K562 (cell line): Measurements from ENCODE around the gene F12. TPM values are rescaled to one million over a fixed set of nuclear protein-coding genes. Genes with fewer than 3 reads are reported as not detected.

Experiments used
- CXXC5 ChIP-seq: fragments of 250-450 bp; sonication (Bioruptor Pico); IDR thresholded peaks from 2 replicates; pipeline ENCODE4 v1.8.0; 2022; ENCODE audit warnings: inconsistent platforms, mild to moderate bottlenecking, moderate library complexity
- IRF1 ChIP-seq: sonication (generic); formaldehyde crosslinking; IDR thresholded peaks from 2 replicates; pipeline ENCODE4 v1.8.0; 2022; ENCODE audit warnings: missing genetic modification reagents, mild to moderate bottlenecking, borderline replicate concordance
- JUN ChIP-seq, 2 experiments: sonication (generic) in 1 of 2; formaldehyde crosslinking in 1 of 2; IDR thresholded peaks; 2 replicates each; pipeline versions ENCODE4 v1.6.1 to v1.8.0; 2012 to 2022; ENCODE audit warnings: borderline replicate concordance in 2 of 2, mild to moderate bottlenecking in 2 of 2, improper control_type of control experiment in 1 of 2, low read depth in 1 of 2, low read length in 1 of 2, missing genetic modification reagents in 1 of 2
- KDM1A ChIP-seq, 2 experiments: fragments of 450-650 bp; IDR thresholded peaks; 2 replicates each; pipeline ENCODE4 v1.6.1; 2016; ENCODE audit warnings: mild to moderate bottlenecking in 2 of 2
- MEF2D ChIP-seq: conservative IDR thresholded peaks from 2 replicates; pipeline ENCODE4 v1.6.1; 2016; ENCODE audit warnings: low read depth, missing genetic modification characterization, missing compliant biosample characterization
- SMARCE1 ChIP-seq: fragments of 450-650 bp; IDR thresholded peaks from 2 replicates; pipeline ENCODE4 v1.7.1; 2016; ENCODE audit warnings: mild to moderate bottlenecking
- TBP ChIP-seq: optimal IDR thresholded peaks from 2 replicates; pipeline ENCODE3; 2011; ENCODE audit warnings: low read depth, low read length, improper control_type of control experiment
- ZNF239 ChIP-seq: fragments of 250-450 bp; sonication (Bioruptor Pico); IDR thresholded peaks from 2 replicates; pipeline ENCODE4 v1.4.0; 2020; ENCODE audit warnings: mild to moderate bottlenecking
- ZNF584 ChIP-seq: fragments of 200-800 bp; sonication (Bioruptor generic); IDR thresholded peaks from 2 replicates; pipeline ENCODE4 v1.6.1; 2016; ENCODE audit warnings: low read depth, mild to moderate bottlenecking, missing genetic modification characterization, missing compliant biosample characterization
- polyA plus RNA-seq, 8 experiments: library from polyadenylated mRNA; depleted of rRNA in 4 of 8; stranded (reverse) in 5 of 8; unstranded in 3 of 8; fragments of >200 nt; fragmentation: Nextera tagmentation in 2 of 8; fragmentation: Illumina TruSeq in 1 of 8; extraction: Ambion mirVana in 2 of 8; extraction: Trizol in 1 of 8; gene quantifications; 2 replicates each; pipeline versions ENCODE4 v1.2.1 to v1.2.3, GENCODE V29; 2011 to 2014; ENCODE audit warnings: inconsistent platforms in 1 of 8, missing spikeins in 1 of 8
- total RNA-seq, 7 experiments: library from RNA; depleted of rRNA in 6 of 7; stranded (reverse); fragments of >200 nt in 6 of 7; fragmentation: Illumina TruSeq in 2 of 7; extraction: Trizol in 2 of 7; gene quantifications; 2 replicates each; pipeline versions ENCODE4 v1.2.1 to v1.2.3, GENCODE V29; 2011 to 2021; ENCODE audit warnings: low replicate concordance in 1 of 7
- TF ChIP-seq, protein P1 (sequence below): fragments of 450-650 bp; formaldehyde crosslinking; IDR thresholded peaks from 2 replicates; pipeline ENCODE4 v1.4.0; 2022; ENCODE audit warnings: mild to moderate bottlenecking, moderate library complexity
- TF ChIP-seq, protein P2 (sequence below): fragments of 450-650 bp; IDR thresholded peaks from 2 replicates; pipeline ENCODE4 v1.6.1; 2017; ENCODE audit warnings: antibody characterized with exemption
- TF ChIP-seq, protein P3 (sequence below), 2 experiments: fragments of 450-650 bp in 1 of 2; IDR thresholded peaks; 2 replicates each; pipeline ENCODE4 v1.6.1; 2011 to 2017; ENCODE audit warnings: low read depth in 2 of 2, antibody characterized with exemption in 1 of 2, borderline replicate concordance in 1 of 2, low read length in 1 of 2, mild to moderate bottlenecking in 1 of 2, mixed read lengths in 1 of 2; ENCODE audit not compliant: control insufficient read depth in 1 of 2

Gene F12
- total and polyA plus RNA-seq, 9 of the 15 experiments (the other 6 are each of a cell fraction or from before 2014, with no cell fraction given) = 0.59 to 18.3 (median 3.6) TPM

DNA sequence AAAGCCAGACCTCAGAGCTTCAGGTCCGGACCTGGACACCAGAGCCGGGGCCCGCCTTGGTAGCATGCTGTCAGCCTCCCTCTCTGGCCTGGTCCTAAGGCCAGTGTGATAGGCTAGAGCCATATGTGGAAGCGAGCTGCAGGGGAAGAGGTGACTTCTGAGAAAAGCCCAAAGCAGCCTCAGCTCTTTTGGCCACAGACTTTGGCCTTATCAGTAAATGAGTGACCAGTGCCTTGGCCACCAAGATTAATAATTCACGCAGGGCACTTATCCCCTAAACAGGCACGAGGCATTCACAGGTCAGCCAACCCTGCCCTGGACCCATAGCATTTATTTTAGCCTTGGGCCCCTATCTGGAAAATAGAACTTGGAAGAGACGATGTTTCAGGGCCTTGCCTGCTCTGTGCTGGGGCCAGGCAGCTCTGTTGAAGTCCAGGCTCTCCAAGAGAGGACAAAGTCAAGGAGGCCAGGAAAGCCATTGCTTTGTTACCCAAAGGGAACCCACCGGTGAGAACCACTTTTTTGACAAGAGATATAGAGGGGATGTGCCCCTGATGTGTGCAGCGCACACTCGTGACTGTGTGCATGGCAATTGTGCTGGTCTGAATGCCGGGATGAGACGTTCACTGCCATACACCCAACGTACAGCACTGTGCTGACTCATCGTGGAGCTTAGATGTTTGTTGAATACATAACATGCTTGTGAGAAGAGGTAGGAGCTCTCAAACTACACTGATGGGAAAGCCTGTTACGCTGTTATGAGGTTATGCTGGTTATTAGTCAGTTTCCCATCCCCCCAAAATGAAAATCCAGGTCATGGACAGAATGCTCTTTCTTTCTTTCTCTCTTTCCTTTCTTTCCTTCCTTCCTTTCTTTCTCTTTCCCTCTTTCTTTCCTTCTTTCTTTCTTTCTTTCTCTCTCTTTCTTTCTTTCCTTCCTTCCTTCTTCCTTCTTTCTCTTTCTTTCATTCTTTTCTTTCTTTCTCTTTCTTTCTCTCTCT, 30.2 kb downstream of the F12 start (continued):
- TF ChIP-seq, protein P1, sequence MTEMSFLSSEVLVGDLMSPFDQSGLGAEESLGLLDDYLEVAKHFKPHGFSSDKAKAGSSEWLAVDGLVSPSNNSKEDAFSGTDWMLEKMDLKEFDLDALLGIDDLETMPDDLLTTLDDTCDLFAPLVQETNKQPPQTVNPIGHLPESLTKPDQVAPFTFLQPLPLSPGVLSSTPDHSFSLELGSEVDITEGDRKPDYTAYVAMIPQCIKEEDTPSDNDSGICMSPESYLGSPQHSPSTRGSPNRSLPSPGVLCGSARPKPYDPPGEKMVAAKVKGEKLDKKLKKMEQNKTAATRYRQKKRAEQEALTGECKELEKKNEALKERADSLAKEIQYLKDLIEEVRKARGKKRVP (CRISPR knock-in tag) = 0 out of 2 replicates have a peak, but pooled peaks have one; percentile 26
- TF ChIP-seq IRF1 (CRISPR knock-in tag) (no peak), SMARCE1 (peak; percentile 80), JUN (IDR thresholded peaks at IDR 0.05; ENCODE audit: borderline replicate concordance, low read depth, low read length) (peak; percentile 49), JUN (CRISPR knock-in tag; IDR thresholded peaks at IDR 0.05; ENCODE audit: borderline replicate concordance) (no peak), KDM1A (IDR thresholded peaks at IDR 0.05) (peak in 1 of 2 experiments; percentile 48; a peak in 1 of 4 replicates), MEF2D (tag) (peak; percentile 80), TBP (peak; percentile 40), CXXC5 (CRISPR knock-in tag) (peak; percentile 74), ZNF584 (CRISPR knock-in tag) (peak; percentile 85), ZNF239 (0 out of 2 replicates have a peak, but pooled peaks have one; percentile 12)
- TF ChIP-seq, protein P2, sequence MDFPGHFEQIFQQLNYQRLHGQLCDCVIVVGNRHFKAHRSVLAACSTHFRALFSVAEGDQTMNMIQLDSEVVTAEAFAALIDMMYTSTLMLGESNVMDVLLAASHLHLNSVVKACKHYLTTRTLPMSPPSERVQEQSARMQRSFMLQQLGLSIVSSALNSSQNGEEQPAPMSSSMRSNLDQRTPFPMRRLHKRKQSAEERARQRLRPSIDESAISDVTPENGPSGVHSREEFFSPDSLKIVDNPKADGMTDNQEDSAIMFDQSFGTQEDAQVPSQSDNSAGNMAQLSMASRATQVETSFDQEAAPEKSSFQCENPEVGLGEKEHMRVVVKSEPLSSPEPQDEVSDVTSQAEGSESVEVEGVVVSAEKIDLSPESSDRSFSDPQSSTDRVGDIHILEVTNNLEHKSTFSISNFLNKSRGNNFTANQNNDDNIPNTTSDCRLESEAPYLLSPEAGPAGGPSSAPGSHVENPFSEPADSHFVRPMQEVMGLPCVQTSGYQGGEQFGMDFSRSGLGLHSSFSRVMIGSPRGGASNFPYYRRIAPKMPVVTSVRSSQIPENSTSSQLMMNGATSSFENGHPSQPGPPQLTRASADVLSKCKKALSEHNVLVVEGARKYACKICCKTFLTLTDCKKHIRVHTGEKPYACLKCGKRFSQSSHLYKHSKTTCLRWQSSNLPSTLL = peak; percentile 67
- TF ChIP-seq, protein P3, sequence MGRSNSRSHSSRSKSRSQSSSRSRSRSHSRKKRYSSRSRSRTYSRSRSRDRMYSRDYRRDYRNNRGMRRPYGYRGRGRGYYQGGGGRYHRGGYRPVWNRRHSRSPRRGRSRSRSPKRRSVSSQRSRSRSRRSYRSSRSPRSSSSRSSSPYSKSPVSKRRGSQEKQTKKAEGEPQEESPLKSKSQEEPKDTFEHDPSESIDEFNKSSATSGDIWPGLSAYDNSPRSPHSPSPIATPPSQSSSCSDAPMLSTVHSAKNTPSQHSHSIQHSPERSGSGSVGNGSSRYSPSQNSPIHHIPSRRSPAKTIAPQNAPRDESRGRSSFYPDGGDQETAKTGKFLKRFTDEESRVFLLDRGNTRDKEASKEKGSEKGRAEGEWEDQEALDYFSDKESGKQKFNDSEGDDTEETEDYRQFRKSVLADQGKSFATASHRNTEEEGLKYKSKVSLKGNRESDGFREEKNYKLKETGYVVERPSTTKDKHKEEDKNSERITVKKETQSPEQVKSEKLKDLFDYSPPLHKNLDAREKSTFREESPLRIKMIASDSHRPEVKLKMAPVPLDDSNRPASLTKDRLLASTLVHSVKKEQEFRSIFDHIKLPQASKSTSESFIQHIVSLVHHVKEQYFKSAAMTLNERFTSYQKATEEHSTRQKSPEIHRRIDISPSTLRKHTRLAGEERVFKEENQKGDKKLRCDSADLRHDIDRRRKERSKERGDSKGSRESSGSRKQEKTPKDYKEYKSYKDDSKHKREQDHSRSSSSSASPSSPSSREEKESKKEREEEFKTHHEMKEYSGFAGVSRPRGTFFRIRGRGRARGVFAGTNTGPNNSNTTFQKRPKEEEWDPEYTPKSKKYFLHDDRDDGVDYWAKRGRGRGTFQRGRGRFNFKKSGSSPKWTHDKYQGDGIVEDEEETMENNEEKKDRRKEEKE (IDR thresholded peaks at IDR 0.05; ENCODE audit: borderline replicate concordance in 1 of 2, control insufficient read depth in 1 of 2, low read depth in 2 of 2, low read length in 1 of 2) = 0 out of 4 replicates have a peak, but pooled peaks have one; percentile 26 to 68
